HepG2 (cell line): ENCODE measurements around the gene ALPI. TPM values are rescaled to one million over a fixed set of nuclear protein-coding genes. Genes with fewer than 3 reads are reported as not detected.

Experiments used
- ATAC-seq: fragments of 200-7000 bp; cut with Tn5 transposase; 3 replicates; pipeline ENCODE4 v1.9.1; 2020; ENCODE audit warnings: mild to moderate bottlenecking, moderate library complexity
- BruUV-seq: library from RNA; stranded (reverse); fragments of 400-500 nt; replicated peaks from 2 replicates; lab custom pipeline; 2021; lab: Mats Ljungman, UMichigan
- CTCF ChIA-PET: fragments of 300-600 bp; formaldehyde crosslinking; extraction: SDS; loops from one replicate; lab custom pipeline; 2021; ENCODE audit warnings: low total read pairs, inconsistent platforms, low intra/inter-chr PET ratio; lab: Yijun Ruan, JAX
- POLR2A ChIA-PET: fragments of 350-600 bp; sonication (Branson Sonifier 250); formaldehyde crosslinking; loops from one replicate; lab custom pipeline; 2020; ENCODE audit warnings: antibody characterized with exemption, inconsistent platforms; lab: Yijun Ruan, JAX
- DNase-seq: peaks from one replicate; pipeline ENCODE4 v3.0.0-alpha.2; 2015; ENCODE audit warnings: low spot score
- FAIRE-seq: peaks from 3 replicates; lab custom pipeline; 2011; peaks lifted over from hg19 to GRCh38; lab: Jason Lieb, UNC
- H2AFZ ChIP-seq: one replicate; pipeline ENCODE4 v1.6.1; 2011; ENCODE audit warnings: low read length, inconsistent platforms
- H3K27ac ChIP-seq: fragments of 300-600 bp; 3 replicates; pipeline ENCODE4 v1.8.0; 2011; ENCODE audit warnings: mixed run types, mild to moderate bottlenecking, mixed read lengths, low read length, inconsistent platforms; ENCODE audit not compliant: insufficient read depth; ENCODE audit errors: extremely low read length
- H3K27me3 ChIP-seq, 2 experiments: fragments of 200-600 bp in 1 of 2; 2 replicates in 1 of 2; 3 replicates in 1 of 2; pipeline versions ENCODE4 v1.6.0 to v1.8.0; 2011; ENCODE audit warnings: low read length in 2 of 2, mild to moderate bottlenecking in 2 of 2, moderate library complexity in 2 of 2, inconsistent platforms in 1 of 2; ENCODE audit not compliant: insufficient read depth in 2 of 2, control insufficient read depth in 1 of 2
- H3K36me3 ChIP-seq, 2 experiments: fragments of 200-600 bp in 1 of 2; replicated peaks in 1 of 2; 2 replicates in 1 of 2; 3 replicates in 1 of 2; pipeline versions ENCODE4 v1.5.1 to v1.8.0; 2011; ENCODE audit warnings: low read length in 2 of 2, inconsistent platforms in 1 of 2; ENCODE audit not compliant: insufficient read depth in 2 of 2, control insufficient read depth in 1 of 2
- H3K4me1 ChIP-seq: 2 replicates; pipeline ENCODE4 v1.5.1; 2012; ENCODE audit warnings: low read length, inconsistent platforms; ENCODE audit not compliant: insufficient read depth
- H3K4me2 ChIP-seq: 2 replicates; pipeline ENCODE4 v1.6.0; 2011; ENCODE audit warnings: low read depth, low read length, inconsistent platforms
- H3K4me3 ChIP-seq, 3 experiments: fragments of 200-600 bp in 1 of 3; sonication (generic), shearing (Covaris generic) in 1 of 3; replicated peaks in 1 of 3; 2 replicates each; pipeline ENCODE4 v1.5.1; 2011 to 2016; ENCODE audit warnings: low read length in 3 of 3, inconsistent platforms in 2 of 3, low read depth in 2 of 3, mild to moderate bottlenecking in 2 of 3, control low read depth in 1 of 3, mixed read lengths in 1 of 3; ENCODE audit not compliant: insufficient read depth in 1 of 3
- H3K79me2 ChIP-seq: one replicate; pipeline ENCODE4 v1.6.1; 2011; ENCODE audit warnings: low read length, inconsistent platforms; ENCODE audit not compliant: insufficient read depth
- H3K9ac ChIP-seq: 2 replicates; pipeline ENCODE4 v1.6.0; 2011; ENCODE audit warnings: mild to moderate bottlenecking, low read depth, low read length, inconsistent platforms; ENCODE audit not compliant: insufficient read depth
- H3K9me3 ChIP-seq: 2 replicates; pipeline ENCODE4 v1.5.1; 2012; ENCODE audit warnings: mild to moderate bottlenecking, low read length
- H4K20me1 ChIP-seq: 2 replicates; pipeline ENCODE4 v1.6.0; 2011; ENCODE audit warnings: inconsistent platforms, mild to moderate bottlenecking, low read length, moderate library complexity; ENCODE audit not compliant: insufficient read depth
- CHD4 ChIP-seq: fragments of 200-600 bp; sonication (generic); IDR thresholded peaks from 2 replicates; pipeline ENCODE4 v1.7.0; 2017; ENCODE audit warnings: mild to moderate bottlenecking, low read length, borderline replicate concordance
- CTCF ChIP-seq: sonication (generic); formaldehyde crosslinking; IDR thresholded peaks from 2 replicates; pipeline ENCODE4 v1.5.0; 2020; ENCODE audit warnings: mild to moderate bottlenecking, missing genetic modification reagents, moderate library complexity
- JARID2 ChIP-seq: sonication (generic); formaldehyde crosslinking; IDR thresholded peaks from 2 replicates; pipeline ENCODE4 v1.8.1; 2023; ENCODE audit warnings: missing genetic modification reagents, inconsistent platforms; ENCODE audit not compliant: insufficient replicate concordance
- MAFF ChIP-seq: IDR thresholded peaks from 2 replicates; pipeline ENCODE4 v1.6.1; 2011; ENCODE audit warnings: low read depth, low read length, improper control_type of control experiment
- MNT ChIP-seq: fragments of 450-650 bp; IDR thresholded peaks from 2 replicates; pipeline ENCODE4 v1.6.1; 2016
- ZBTB7B ChIP-seq: sonication (generic); formaldehyde crosslinking; IDR thresholded peaks from 2 replicates; pipeline ENCODE4 v1.4.0; 2020; ENCODE audit warnings: missing genetic modification reagents
- ZNF512 ChIP-seq: sonication (generic); formaldehyde crosslinking; IDR thresholded peaks from 2 replicates; pipeline ENCODE4 v1.4.0; 2020; ENCODE audit warnings: mild to moderate bottlenecking, missing genetic modification reagents
- ZNF703 ChIP-seq: sonication (generic); formaldehyde crosslinking; IDR thresholded peaks from 2 replicates; pipeline ENCODE4 v1.5.1; 2020; ENCODE audit warnings: missing genetic modification reagents, mild to moderate bottlenecking, moderate library complexity, borderline replicate concordance
- WGBS: methylation state at CpG from one replicate; pipeline ENCODE4 v1.1.6; 2017; ENCODE audit warnings: low lambda C conversion rate; 5-methylcytosine and 5-hydroxymethylcytosine counted together
- in situ Hi-C: cut with HindIII; loops from 2 replicates; pipeline ENCODE4 v1.10.0; 2017; ENCODE audit warnings: low pct_unique_long_range_greater_than_20kb; ENCODE audit not compliant: extremely low pct_ligation_motif_present
- intact Hi-C: fragments of 100-400 bp; cut with micrococcal nuclease; formaldehyde crosslinking; loops from one replicate; pipeline ENCODE4 v1.10.0; 2022; ENCODE audit not compliant: unreplicated experiment
- polyA plus RNA-seq, 8 experiments: library from polyadenylated mRNA; depleted of rRNA in 3 of 8; stranded (reverse) in 7 of 8; unstranded in 1 of 8; fragments of >200 nt; fragmentation: Illumina TruSeq in 4 of 8; extraction: Trizol in 4 of 8; gene quantifications; 2 replicates each; pipeline versions ENCODE4 v1.2.1 to v1.2.3, GENCODE V29; 2011 to 2016; ENCODE audit warnings: low read depth in 4 of 8, missing spikeins in 1 of 8, mixed read lengths in 1 of 8; ENCODE audit not compliant: insufficient read depth in 1 of 8
- total RNA-seq, 5 experiments: library from RNA; depleted of rRNA; stranded (reverse); fragments of >200 nt; fragmentation: Illumina TruSeq; extraction: Trizol; gene quantifications; 2 replicates each; pipeline ENCODE4 v1.2.3, GENCODE V29; 2016; ENCODE audit warnings: low read depth in 1 of 5

Gene ALPI
- total and polyA plus RNA-seq, 2 of the 13 experiments (the other 11 are each of a cell fraction or from before 2014, with no cell fraction given), result not detected

- TF ChIP-seq ZNF512, result no peak
- TF ChIP-seq MAFF, result no peak
- TF ChIP-seq ZNF703 (CRISPR knock-in tag), result no peak
- TF ChIP-seq JARID2 (CRISPR knock-in tag), result no peak
Observed at GRCh38 chr2:232483923-232484627, 28.1 kb downstream of the ALPI start (continued).

GRCh38 chr2:232484628-232485347, 28.8 kb downstream of the ALPI start:
- Histone ChIP-seq H3K27me3 (peaks cover 28 to 88% of the 10 kb centered on the region in 2 experiments), H4K20me1 (no peaks in the 10 kb centered on the region; the same call in 1 of the 2 replicates), H2AFZ (no peak overlapping the region), H3K4me3 (no peak overlapping the region), H3K4me1 (no peaks in the 10 kb centered on the region), H3K9ac (no peak overlapping the region), H3K4me2 (no peak overlapping the region), H3K79me2 (no peaks in the 10 kb centered on the region), H3K27ac (no peak overlapping the region), H3K36me3 (no peaks in the 10 kb centered on the region), H3K9me3 (no peaks in the 10 kb centered on the region)
- POLR2A ChIA-PET, result no interaction called here
- 17% methylated on average over 6 of the region's 12 CpGs for WGBS
- intact Hi-C loops (no loop called here), in situ Hi-C loops (no loop called here)
- DNase-seq (no peak), ATAC-seq (no peak), FAIRE-seq (no peak)
- CTCF ChIA-PET, result no interaction called here
- no TSS peak for BruUV-seq
- no peak for TF ChIP-seq ZBTB7B (CRISPR knock-in tag)
- no peak for TF ChIP-seq CTCF
- no peak for TF ChIP-seq CHD4
- peak; percentile 73 for TF ChIP-seq MNT
